Measurements from ENCODE around the gene CYP20A1. TPM values are rescaled to one million over a fixed set of nuclear protein-coding genes. Genes with fewer than 3 reads are reported as not detected.

The CYP20A1 gene
- total and polyA plus RNA-seq, 2 of the 8 experiments (the other 6 are each of a cell fraction or from before 2014, with no cell fraction given): 6.2 to 21.5 TPM

DNA sequence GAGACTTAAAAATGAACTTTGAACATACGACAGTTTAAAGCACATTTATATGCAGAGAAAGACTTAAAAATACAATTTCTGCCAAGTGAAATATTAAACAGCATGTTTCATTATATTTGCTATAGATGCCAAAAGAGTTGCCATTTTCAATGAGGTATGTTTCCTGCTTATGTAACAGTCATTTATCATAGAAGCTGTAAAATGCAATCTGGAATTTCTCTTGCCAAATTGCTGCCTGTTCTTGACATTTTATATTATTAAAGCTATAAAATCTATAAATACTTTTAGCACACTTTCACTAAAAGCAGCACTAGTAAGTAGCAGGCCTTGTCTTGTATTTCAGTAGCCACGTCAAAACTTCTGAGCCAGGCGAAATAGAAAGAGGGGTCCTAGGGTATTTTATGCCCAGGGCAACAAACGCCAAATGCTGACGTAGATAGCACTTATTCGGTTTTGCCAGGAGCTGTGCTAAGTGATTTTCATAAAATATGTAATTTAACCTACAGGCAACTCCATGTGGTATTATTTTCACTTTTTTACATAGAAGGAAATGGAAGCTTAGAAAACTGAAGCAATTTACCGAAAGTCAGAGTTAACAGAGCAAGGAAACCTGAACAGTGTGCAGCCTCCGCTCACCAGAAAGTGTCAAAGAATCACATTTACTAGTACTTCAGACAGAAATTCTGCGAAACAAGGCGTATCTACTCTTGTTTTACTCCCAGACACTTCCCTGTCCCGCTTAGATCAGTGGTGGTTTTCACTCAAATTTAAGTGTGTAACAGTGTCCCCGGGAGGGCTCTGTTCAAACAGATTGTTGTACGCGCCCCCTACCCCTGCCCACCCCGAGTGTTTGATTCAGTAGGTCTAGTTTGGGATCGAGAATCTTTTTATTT lies 1.2 kb upstream of the CYP20A1 start:
- no peak overlapping the region for H2BK20ac ChIP-seq (ENCODE audit: low read length)
- TF ChIP-seq RAD21 (IDR thresholded peaks at IDR 0.05 in 1 of 2, conservative IDR thresholded peaks at IDR 0.05 in 1 of 2; ENCODE audit: low read depth in 2 of 2, low read length in 2 of 2) (no peak), SP4 (IDR thresholded peaks at IDR 0.05; ENCODE audit: low read length) (no peak), SP2 (IDR thresholded peaks at IDR 0.05; ENCODE audit: low read length) (no peak), HDAC2 (IDR thresholded peaks at IDR 0.05; ENCODE audit: borderline replicate concordance in 1 of 2, low read depth in 2 of 2, low read length in 2 of 2) (no peak), TEAD4 (IDR thresholded peaks at IDR 0.05; ENCODE audit: low read depth, low read length) (no peak), PHF8 (conservative IDR thresholded peaks at IDR 0.05; ENCODE audit: low read depth, low read length) (no peak), CBX5 (IDR thresholded peaks at IDR 0.05; ENCODE audit: low read depth, low read length) (no peak)
- peak in 1 of 2 experiments; percentile 7 for DNase-seq (ENCODE audit: low read depth in 1 of 2, low spot score in 2 of 2)
- peaks cover 0 to 21% of the 10 kb centered on the region in 2 experiments; a peak in 3 of 4 replicates for H3K79me2 ChIP-seq (ENCODE audit: control insufficient read depth in 1 of 2, insufficient read depth in 2 of 2, low read length in 2 of 2)
- no peak overlapping the region for H3K4ac ChIP-seq (replicated peaks; ENCODE audit: insufficient read length, low read depth, low read length)
- no peak overlapping the region for H3K23ac ChIP-seq (ENCODE audit: insufficient read length)
- H4K20me1 ChIP-seq (replicated peaks in 1 of 2; ENCODE audit: control insufficient read depth in 1 of 2, insufficient read depth in 2 of 2, low read length in 2 of 2): no peaks in the 10 kb centered on the region
- H2AFZ ChIP-seq (ENCODE audit: low read length): no peak overlapping the region
- no peak overlapping the region for H3K9ac ChIP-seq (replicated peaks in 1 of 4; ENCODE audit: extremely low read depth in 1 of 4, low read depth in 3 of 4, low read length in 3 of 4)
- H2BK15ac ChIP-seq (ENCODE audit: low read length): no peak overlapping the region
- H3K56ac ChIP-seq (replicated peaks; ENCODE audit: insufficient read length, low read depth, low read length): no peak overlapping the region
- H4K91ac ChIP-seq (replicated peaks; ENCODE audit: insufficient read length, low read length): no peak overlapping the region
- H3K23me2 ChIP-seq (ENCODE audit: low read depth, low read length): no peaks in the 10 kb centered on the region; the same call in 1 of the 2 replicates
- H2BK120ac ChIP-seq (replicated peaks; ENCODE audit: low read depth, low read length): no peak overlapping the region
- H3K4me3 ChIP-seq (ENCODE audit: extremely low read depth in 1 of 4, insufficient read depth in 2 of 4, low read depth in 3 of 4, low read length in 4 of 4): peak overlapping the region in 3 of 4 experiments; percentile 80 to 89 (median 85); a peak in 3 of 8 replicates
- no peak overlapping the region for H2BK5ac ChIP-seq (ENCODE audit: low read depth, low read length)
- H3K18ac ChIP-seq (ENCODE audit: extremely low read depth, low read length): no peak overlapping the region
- no peaks in the 10 kb centered on the region for H3K27me3 ChIP-seq (replicated peaks in 1 of 4; ENCODE audit: control insufficient read depth in 3 of 4, extremely low read depth in 1 of 4, insufficient read depth in 3 of 4, low read length in 3 of 4)
- POLR2A ChIA-PET (ENCODE audit: partially characterized antibody): interaction anchor here (0.8 to 3.3 kb wide), 7 partner anchors 8 to 602 kb away, joined by 3 to 14 read pairs (median 4); partner anchors contain the start of gene ABI2
- no peak overlapping the region for H4K8ac ChIP-seq (ENCODE audit: extremely low read depth, insufficient read depth, low read length)
- no peaks in the 10 kb centered on the region for H3K36me3 ChIP-seq (ENCODE audit: control insufficient read depth in 2 of 4, insufficient read depth in 4 of 4, low read length in 3 of 4)
- WGBS, 2 experiments (ENCODE audit: extremely low coverage in 1 of 2, insufficient coverage in 1 of 2, insufficient read length in 1 of 2, insufficient replicate concordance in 2 of 2, low coverage in 1 of 2, low lambda C conversion rate in 2 of 2, missing lambda C conversion rate in 1 of 2): 92% methylated on average over 16 of the region's 16 CpGs; no CpG with 5 or more reads in 1 of the 2 experiments
- no peak overlapping the region for H3K27ac ChIP-seq (ENCODE audit: low read depth, low read length)
- H2AK5ac ChIP-seq (ENCODE audit: low read depth, low read length): no peak overlapping the region
- peak overlapping the region in 1 of 2 experiments; percentile 77; a peak in 1 of 4 replicates for H3K4me2 ChIP-seq (ENCODE audit: insufficient read depth in 1 of 2, low read depth in 2 of 2, low read length in 2 of 2)
- peaks cover 3% of the 10 kb centered on the region; the same call in 1 of the 2 replicates for H3K79me1 ChIP-seq (ENCODE audit: low read depth, low read length)
- CTCF ChIA-PET (ENCODE audit: partially characterized antibody): interaction anchor here (0.9 to 1.6 kb wide), 4 partner anchors 9 to 526 kb away, joined by 3 to 4 read pairs (median 4); no protein-coding TSS in a partner anchor
- H4K5ac ChIP-seq (ENCODE audit: insufficient read length, low read depth, low read length): no peak overlapping the region
- no peak overlapping the region for H3K14ac ChIP-seq (ENCODE audit: insufficient read length)
- no peak overlapping the region for H2BK12ac ChIP-seq (ENCODE audit: low read depth, low read length)
- FAIRE-seq: no peak
- H3K4me1 ChIP-seq (replicated peaks in 1 of 4; ENCODE audit: control insufficient read depth in 3 of 4, insufficient read depth in 4 of 4, low read length in 3 of 4): no peaks in the 10 kb centered on the region
- no peaks in the 10 kb centered on the region for H3K9me3 ChIP-seq (ENCODE audit: insufficient read depth in 2 of 2, low read depth in 1 of 2, low read length in 1 of 2)
